Ramos (cell line): Measurements from ENCODE around the gene CDC42EP3.

Experiments used
- in situ Hi-C: fragments of 300-500 bp; cut with MboI; formaldehyde crosslinking; loops from one replicate; pipeline ENCODE4 v1.14.3; 2022; ENCODE audit warnings: low sequenced_read_pairs; ENCODE audit not compliant: unreplicated experiment

CDC42EP3 gene

GRCh38 chr2:37622450-37623100 is 48.9 kb downstream of the CDC42EP3 start:
- in situ Hi-C loops = no loop called here

- in situ Hi-C loops = no loop called here
Observed at GRCh38 chr2:37621199-37621598, 50.2 kb downstream of the CDC42EP3 start.

DNA sequence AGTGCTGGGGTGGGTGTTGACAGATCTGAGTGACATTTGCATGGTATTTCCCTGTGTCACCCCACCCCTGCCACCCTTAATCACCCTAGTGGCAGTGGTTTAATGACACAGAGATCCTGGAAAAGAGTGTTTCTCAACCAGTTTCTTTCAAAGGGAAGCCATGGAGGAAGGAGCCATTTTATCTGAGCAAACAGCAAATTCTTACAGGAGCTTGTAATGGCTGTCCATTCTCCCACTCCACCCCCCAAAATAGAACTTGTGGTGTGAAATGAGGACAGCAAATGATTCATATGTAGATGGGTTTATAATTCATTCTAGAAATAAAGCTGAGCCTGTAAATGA is 51.5 kb downstream of the CDC42EP3 start:
- in situ Hi-C loops = no loop called here

GRCh38 chr2:37619230-37619958 is 52.0 kb downstream of the CDC42EP3 start:
- in situ Hi-C loops = no loop called here

DNA sequence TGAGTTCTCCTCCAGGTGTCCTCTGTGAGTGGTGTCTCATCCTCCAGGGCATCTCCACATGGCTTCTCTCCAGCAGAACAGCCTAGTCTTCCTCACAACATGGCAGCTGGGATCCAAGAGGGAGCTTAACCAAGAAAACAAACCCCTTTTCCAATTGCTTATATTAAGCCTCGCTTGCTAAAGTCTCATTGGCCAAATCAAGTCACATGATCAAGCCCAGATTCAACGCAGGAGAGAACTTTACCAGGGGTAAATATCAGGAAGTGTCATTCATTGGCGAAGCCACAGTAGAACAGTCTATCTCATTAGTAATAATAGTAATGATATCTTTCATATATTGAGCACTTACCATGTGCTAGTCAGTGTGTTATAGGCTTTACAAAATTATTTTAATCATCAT is 53.1 kb downstream of the CDC42EP3 start:
- in situ Hi-C loops = no loop called here

- in situ Hi-C loops = no loop called here
Observed at GRCh38 chr2:37617119-37617892, 54.1 kb downstream of the CDC42EP3 start.

- in situ Hi-C loops = no loop called here
Observed at GRCh38 chr2:37616677-37617005, 54.8 kb downstream of the CDC42EP3 start.

- in situ Hi-C loops = no loop called here
Observed at GRCh38 chr2:37615804-37616676, 55.4 kb downstream of the CDC42EP3 start.

- in situ Hi-C loops = no loop called here
Observed at GRCh38 chr2:37614061-37614738, 57.2 kb downstream of the CDC42EP3 start.

DNA sequence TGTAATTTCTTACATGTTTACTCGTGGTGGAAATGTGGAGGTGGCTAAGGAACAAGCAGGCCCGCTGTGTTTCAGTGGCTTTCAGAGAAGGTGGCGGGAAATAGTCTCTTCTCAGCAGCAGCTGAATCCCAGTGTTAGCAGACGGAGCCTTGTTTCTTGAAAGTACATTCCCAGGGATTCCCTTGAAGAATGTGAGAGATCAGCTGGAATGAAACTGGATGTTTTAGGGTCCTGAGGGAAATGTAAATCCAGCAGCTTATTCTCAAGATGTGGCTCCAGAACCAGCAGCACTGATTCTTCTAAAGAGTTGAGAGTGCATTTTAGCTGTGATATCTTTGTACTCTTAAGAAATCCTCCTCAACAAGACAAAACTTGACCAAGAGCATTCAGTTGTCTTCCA is 59.1 kb downstream of the CDC42EP3 start:
- in situ Hi-C loops = no loop called here

DNA sequence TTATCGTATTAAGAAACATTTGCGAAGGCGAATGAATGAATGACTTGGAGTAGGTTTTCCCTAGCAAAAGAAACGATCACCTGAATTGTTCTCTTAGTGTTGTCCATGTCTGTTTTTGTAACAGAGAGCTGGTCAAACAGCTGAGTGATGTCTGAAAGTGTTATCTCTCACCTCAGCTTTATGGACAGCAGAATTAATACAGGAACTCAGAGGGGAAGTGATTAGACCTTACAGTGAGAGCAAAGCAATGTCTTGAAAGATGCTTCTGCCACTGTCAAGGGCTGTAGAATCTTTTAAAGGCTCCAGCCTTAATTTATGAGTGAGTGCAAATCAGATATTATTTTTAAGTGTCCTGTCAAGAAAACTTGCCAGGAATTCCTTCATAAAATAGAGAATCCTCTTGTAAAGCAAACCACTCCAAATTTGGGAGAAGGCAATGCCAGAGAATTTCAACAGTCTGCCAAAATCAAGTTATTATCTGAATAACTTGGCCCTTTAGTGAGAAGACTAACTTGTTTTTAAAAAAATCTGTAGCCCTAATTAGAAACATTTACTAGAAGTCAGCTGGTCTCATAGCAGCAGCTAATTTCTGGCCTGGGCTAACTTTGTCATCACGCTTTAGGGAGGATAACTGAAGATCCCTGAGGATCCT is 60.7 kb downstream of the CDC42EP3 start:
- in situ Hi-C loops = no loop called here

DNA sequence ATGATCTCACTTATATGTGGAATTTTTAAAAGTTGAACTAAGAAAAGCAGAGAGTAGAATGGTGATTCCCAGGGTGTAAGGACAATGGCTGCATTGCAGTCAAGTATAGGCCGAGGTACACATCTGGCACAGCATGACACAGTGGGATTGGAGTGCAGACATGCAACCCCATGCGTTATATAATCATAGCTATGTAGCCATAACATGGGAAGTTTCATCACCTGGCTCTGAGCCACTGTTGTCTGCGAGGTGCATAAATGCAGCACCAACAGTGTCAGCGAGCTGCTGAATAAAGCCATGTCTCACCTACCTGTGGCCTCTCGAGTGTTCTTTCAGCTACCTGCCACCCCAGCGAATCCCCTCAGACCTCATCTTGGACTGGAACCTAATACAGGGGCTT is 61.7 kb downstream of the CDC42EP3 start:
- in situ Hi-C loops = no loop called here

DNA sequence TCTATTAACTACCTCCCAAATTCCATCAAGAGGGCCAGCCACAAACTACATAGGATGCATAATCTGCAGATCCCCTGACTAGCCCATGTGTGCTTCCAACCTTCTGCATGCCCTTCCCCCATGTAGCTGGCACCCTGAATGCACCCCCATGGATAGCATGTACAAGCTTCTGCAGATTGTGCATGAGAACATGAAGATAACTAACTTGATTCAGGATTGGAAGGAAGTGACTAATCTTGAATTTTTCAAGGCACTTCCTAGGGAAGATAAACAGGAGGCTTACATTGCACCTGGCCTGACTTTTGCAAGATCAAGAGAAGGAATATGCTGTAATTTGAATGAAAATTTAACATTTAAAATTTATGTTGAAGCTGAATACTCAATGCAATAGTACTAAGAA is 66.7 kb downstream of the CDC42EP3 start:
- in situ Hi-C loops = no loop called here

DNA sequence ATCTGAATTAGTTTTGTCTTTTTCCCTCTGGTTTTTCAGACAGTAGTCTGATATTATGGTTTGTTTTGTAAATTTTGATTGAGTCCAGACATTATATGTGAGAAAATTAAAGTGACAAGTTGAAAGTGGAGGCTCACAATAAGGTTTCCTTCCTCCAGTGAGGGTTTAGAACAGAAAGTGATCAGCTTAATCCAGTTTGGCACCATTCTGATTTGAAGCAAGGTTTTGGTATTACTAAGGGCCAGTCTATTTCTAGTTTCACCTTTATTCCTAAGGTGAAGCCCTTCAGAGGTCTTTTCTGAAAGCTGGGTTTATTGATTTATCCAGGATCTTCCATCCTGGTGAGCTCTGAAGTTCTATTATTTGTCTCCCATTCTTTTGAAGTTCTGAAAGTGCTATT is 68.7 kb downstream of the CDC42EP3 start:
- in situ Hi-C loops = no loop called here

GRCh38 chr2:37602040-37602439 is 69.4 kb downstream of the CDC42EP3 start:
- in situ Hi-C loops = no loop called here

- in situ Hi-C loops = no loop called here
Observed at GRCh38 chr2:37601569-37601968, 69.9 kb downstream of the CDC42EP3 start.

GRCh38 chr2:37600735-37601134 is 70.7 kb downstream of the CDC42EP3 start:
- in situ Hi-C loops = no loop called here

GRCh38 chr2:37599688-37600525 is 71.5 kb downstream of the CDC42EP3 start:
- in situ Hi-C loops = no loop called here

DNA sequence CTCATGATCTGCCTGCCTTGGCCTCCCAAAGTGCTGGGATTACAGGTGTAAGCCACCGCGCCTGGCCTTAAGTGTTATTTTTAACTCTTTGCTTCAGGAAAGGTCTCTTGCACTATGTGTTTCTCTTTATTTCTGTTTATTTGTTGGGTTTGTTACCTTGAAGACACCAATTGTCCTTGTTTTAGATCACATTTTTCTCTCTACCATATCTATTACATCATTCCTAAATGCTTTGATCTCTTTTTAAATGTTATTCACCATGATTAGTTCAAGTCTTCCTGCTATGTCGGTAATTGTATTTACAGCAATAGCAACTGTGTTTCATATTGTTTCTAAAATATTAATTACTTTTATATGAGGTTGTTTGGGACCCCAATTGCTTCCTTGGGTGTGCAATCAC is 77.7 kb downstream of the CDC42EP3 start:
- in situ Hi-C loops = no loop called here
